Colonic mucosa (tissue), 4 donors: ENCODE measurements around the gene STEAP2. TPM values are rescaled to one million over a fixed set of nuclear protein-coding genes. Genes with fewer than 3 reads are reported as not detected.

ENCODE experiments used
- DNase-seq: peaks from one replicate; pipeline ENCODE4 v3.0.0-alpha.2; 2020
- H3K27ac ChIP-seq: fragments of 200-600 bp; one replicate; pipeline ENCODE4 v1.8.0; 2021
- H3K27me3 ChIP-seq: fragments of 200-600 bp; one replicate; pipeline ENCODE4 v1.8.0; 2021
- H3K36me3 ChIP-seq: fragments of 200-600 bp; one replicate; pipeline ENCODE4 v1.8.0; 2021
- H3K4me1 ChIP-seq: fragments of 200-600 bp; one replicate; pipeline ENCODE4 v1.8.0; 2021; ENCODE audit warnings: mild to moderate bottlenecking
- H3K4me3 ChIP-seq: fragments of 200-600 bp; one replicate; pipeline ENCODE4 v1.8.0; 2021
- H3K9ac ChIP-seq, 2 donors: one replicate each; pipeline ENCODE4 v1.7.0; 2013; ENCODE audit warnings: control low read depth in 2 of 2, low read depth in 2 of 2, low read length in 2 of 2
- H3K9me3 ChIP-seq: fragments of 200-600 bp; one replicate; pipeline ENCODE4 v1.8.0; 2021
- intact Hi-C: fragments of 100-400 bp; cut with DNase I; formaldehyde crosslinking; loops from one replicate; pipeline ENCODE4 v1.14.1; 2022
- total RNA-seq, 2 donors: library from RNA; stranded (reverse); fragmentation: NEBNext Ultra II Directional in 1 of 2; extraction: Animal tissue kit (Norgen Biotek cat#: 25700) in 1 of 2; gene quantifications; one replicate each; pipeline ENCODE4 v1.2.1, GENCODE V29; 2021
- TF ChIP-seq, protein P1 (sequence below): fragments of 200-600 bp; IDR thresholded peaks from one replicate; pipeline ENCODE4 v1.8.0; 2022; ENCODE audit warnings: antibody characterized with exemption, mild to moderate bottlenecking
- donor health status: healthy.
- donor health status: DM: no; HTN: no; CAD: no.
- donor health status: DM: no; HTN: no; CAD: no.

STEAP2 gene
- total RNA-seq, 2 donors from 2014 or later, result 19.7 to 27.3 TPM

DNA sequence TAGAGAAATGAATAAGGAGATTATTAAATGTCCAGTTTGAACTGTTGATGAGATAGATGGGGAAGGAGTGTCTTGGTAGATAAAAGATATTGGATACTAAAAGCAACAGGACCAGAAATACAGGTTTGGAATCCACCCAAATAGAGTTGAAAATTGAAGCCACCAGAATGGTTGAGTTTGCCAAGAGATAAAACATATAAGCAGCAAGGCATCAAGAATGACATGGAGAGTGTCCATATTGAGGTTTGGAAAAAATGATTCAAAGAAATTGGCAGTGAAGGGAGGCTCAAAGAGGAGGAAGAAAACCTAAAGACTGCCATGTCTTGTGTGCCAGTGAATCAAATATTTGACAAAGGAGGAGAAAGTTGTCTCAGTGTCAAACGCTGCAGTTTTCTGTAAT, 57.6 kb downstream of the STEAP2 start:
- no peak for DNase-seq
- TF ChIP-seq, protein P1, sequence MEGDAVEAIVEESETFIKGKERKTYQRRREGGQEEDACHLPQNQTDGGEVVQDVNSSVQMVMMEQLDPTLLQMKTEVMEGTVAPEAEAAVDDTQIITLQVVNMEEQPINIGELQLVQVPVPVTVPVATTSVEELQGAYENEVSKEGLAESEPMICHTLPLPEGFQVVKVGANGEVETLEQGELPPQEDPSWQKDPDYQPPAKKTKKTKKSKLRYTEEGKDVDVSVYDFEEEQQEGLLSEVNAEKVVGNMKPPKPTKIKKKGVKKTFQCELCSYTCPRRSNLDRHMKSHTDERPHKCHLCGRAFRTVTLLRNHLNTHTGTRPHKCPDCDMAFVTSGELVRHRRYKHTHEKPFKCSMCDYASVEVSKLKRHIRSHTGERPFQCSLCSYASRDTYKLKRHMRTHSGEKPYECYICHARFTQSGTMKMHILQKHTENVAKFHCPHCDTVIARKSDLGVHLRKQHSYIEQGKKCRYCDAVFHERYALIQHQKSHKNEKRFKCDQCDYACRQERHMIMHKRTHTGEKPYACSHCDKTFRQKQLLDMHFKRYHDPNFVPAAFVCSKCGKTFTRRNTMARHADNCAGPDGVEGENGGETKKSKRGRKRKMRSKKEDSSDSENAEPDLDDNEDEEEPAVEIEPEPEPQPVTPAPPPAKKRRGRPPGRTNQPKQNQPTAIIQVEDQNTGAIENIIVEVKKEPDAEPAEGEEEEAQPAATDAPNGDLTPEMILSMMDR, result no peak
- Histone ChIP-seq H3K27ac (no peak overlapping the region), H3K9me3 (no peaks in the 10 kb centered on the region), H3K27me3 (no peaks in the 10 kb centered on the region), H3K4me1 (no peaks in the 10 kb centered on the region), H3K4me3 (no peak overlapping the region), H3K36me3 (no peaks in the 10 kb centered on the region), H3K9ac (no peak overlapping the region)
- intact Hi-C loops, result loop anchor here (5.0 kb wide), 1 partner anchor 148 kb away; no protein-coding TSS in a partner anchor

DNA sequence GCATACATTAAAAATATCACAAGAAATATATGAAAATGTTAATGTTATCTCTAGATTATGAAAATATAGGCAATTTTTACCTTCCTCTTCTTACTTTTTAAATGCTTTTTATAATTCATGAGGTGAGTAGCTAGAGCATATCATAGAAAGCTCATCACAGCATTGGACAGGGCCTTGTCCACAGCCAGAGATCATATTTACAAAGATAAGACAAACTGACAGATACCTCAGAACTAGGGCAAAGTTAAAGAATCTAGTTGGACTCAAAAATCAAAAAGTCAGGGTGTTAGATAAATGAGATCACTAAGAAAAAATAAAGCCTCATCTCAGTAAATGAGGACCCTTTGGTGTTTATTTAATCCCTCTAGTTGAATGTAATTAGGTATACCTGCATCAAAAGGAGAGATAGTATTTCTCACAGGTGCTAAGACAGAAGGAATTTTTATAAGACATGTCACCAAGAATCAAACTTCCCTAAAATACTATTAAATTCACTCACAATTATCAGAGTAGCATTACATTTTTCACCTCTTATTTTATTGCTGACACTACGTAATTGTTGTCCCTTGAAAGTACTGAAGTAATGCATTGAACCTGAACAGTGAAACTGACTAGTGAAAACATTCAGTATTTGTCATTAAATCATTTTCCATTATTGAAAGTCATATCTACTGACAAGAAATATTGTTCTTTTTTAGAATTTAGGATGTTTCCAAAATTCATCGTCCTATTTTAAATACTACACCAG, 59.1 kb downstream of the STEAP2 start:
- Histone ChIP-seq H3K27me3 (no peaks in the 10 kb centered on the region), H3K27ac (no peak overlapping the region), H3K9ac (no peak overlapping the region), H3K36me3 (no peaks in the 10 kb centered on the region), H3K4me3 (no peak overlapping the region), H3K4me1 (no peaks in the 10 kb centered on the region), H3K9me3 (no peaks in the 10 kb centered on the region)
- DNase-seq, result no peak
- intact Hi-C loops, result loop anchor here (5.0 kb wide), 1 partner anchor 118 kb away; the partner anchor contains the start of gene STEAP1
- TF ChIP-seq, protein P1, result no peak

DNA sequence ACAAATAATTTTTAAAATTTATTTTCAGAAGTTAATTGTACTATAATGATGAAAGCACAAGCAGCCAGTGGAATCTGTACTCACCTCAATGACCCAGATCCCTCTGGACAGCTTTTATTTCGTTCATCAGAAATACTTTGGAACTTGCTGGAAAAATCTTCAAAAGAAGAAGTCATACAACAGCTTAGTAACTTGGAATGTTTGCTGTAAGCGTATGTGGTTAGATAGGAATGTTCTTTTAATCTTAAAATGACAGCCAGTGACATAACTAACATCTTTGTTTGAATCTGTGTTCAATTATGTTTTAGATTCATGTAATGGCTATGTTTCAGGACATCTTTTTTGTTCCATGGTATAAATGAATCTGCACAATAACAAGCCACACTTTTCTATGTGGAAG, 60.2 kb downstream of the STEAP2 start:
- TF ChIP-seq, protein P1, result no peak
- no peak overlapping the region for H3K4me3 ChIP-seq
- H3K27me3 ChIP-seq, result no peaks in the 10 kb centered on the region
- intact Hi-C loops, result loop anchor here (5.0 kb wide), 1 partner anchor 119 kb away; the partner anchor contains the start of gene STEAP1
- H3K9me3 ChIP-seq, result no peaks in the 10 kb centered on the region
- no peak overlapping the region for H3K9ac ChIP-seq
- no peak overlapping the region for H3K27ac ChIP-seq
- H3K4me1 ChIP-seq, result no peaks in the 10 kb centered on the region
- DNase-seq, result no peak
- H3K36me3 ChIP-seq, result no peaks in the 10 kb centered on the region

DNA sequence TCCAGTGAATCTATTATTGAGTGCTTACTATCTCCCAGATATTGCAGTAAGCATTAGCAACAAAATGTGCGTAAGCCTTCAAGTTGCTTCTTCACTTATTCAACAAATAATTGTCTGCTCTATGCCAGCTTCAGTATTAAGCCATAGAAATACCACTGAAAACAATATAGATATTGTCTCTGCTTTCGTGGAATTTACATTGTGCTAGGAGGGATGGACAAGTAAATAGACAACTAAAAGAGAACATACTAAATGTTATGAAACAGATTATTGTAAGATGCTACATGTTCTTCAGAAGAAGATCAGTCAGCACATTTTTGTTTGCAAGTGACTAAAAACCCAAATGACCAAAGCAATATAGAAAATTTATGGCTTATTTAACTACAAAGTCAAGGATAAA, 60.7 kb downstream of the STEAP2 start:
- Histone ChIP-seq H3K4me1 (no peaks in the 10 kb centered on the region), H3K27ac (no peak overlapping the region), H3K9ac (no peak overlapping the region), H3K4me3 (no peak overlapping the region), H3K9me3 (no peaks in the 10 kb centered on the region), H3K36me3 (no peaks in the 10 kb centered on the region), H3K27me3 (no peaks in the 10 kb centered on the region)
- no peak for DNase-seq
- intact Hi-C loops, result loop anchor here (5.0 kb wide), 1 partner anchor 120 kb away; the partner anchor contains the start of gene STEAP1
- TF ChIP-seq, protein P1, result no peak

DNA sequence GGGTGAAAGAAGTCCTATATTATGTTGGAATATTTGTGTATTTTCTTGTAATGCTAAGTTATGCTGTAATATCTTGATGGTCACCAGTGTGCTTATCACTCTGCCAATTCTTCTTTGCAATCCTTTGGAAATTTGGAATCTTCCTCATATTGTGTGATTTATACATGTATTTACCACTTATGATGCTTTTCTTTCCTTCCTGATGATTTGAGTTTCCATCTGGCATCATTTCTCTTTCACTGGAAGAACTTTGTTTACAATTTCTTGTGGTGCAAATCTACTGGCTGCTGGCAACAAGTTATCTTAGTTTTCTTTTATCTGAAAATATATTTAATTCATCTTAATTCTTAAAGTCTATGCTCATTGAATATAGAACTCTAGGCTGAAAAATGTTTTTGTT, 62.6 kb downstream of the STEAP2 start:
- Histone ChIP-seq H3K4me3 (no peak overlapping the region), H3K27ac (no peak overlapping the region), H3K27me3 (no peaks in the 10 kb centered on the region), H3K36me3 (no peaks in the 10 kb centered on the region), H3K9ac (no peak overlapping the region), H3K4me1 (no peaks in the 10 kb centered on the region), H3K9me3 (no peaks in the 10 kb centered on the region)
- TF ChIP-seq, protein P1, result no peak
- intact Hi-C loops, result loop anchor here (5.0 kb wide), 1 partner anchor 122 kb away; the partner anchor contains the start of gene STEAP1
- no peak for DNase-seq
